IMR-90 (cell line): ENCODE results near the gene ACVR2B. TPM values are rescaled to one million over a fixed set of nuclear protein-coding genes. Genes with fewer than 3 reads are reported as not detected.

Source experiments
- ATAC-seq: fragments of 200-7000 bp; cut with Tn5 transposase; 2 replicates; pipeline ENCODE4 v1.9.1; 2020; ENCODE audit warnings: low read depth, mild to moderate bottlenecking, moderate library complexity
- BruUV-seq: library from RNA; stranded (reverse); fragments of 400-500 nt; replicated peaks from 2 replicates; lab custom pipeline; 2021; lab: Mats Ljungman, UMichigan
- CTCF ChIA-PET: fragments of 300-600 bp; formaldehyde crosslinking; extraction: SDS; loops from one replicate; lab custom pipeline; 2021; ENCODE audit warnings: antibody characterized with exemption; lab: Yijun Ruan, JAX
- POLR2A ChIA-PET: fragments of 300-600 bp; sonication (Branson Sonifier 250); formaldehyde crosslinking; loops from one replicate; lab custom pipeline; 2022; ENCODE audit warnings: antibody characterized with exemption; ENCODE audit not compliant: unreplicated experiment; lab: Charles Lee
- DNase-seq: peaks from one replicate; pipeline ENCODE4 v3.0.0; 2013
- H2AFZ ChIP-seq: replicated peaks from 2 replicates; pipeline ENCODE3; 2013; ENCODE audit warnings: low read length, mild to moderate bottlenecking; ENCODE audit not compliant: poor library complexity
- H2AK5ac ChIP-seq: 2 replicates; pipeline ENCODE4 v1.6.1; 2013; ENCODE audit warnings: low read depth, low read length, inconsistent platforms
- H2AK9ac ChIP-seq: replicated peaks from 2 replicates; pipeline ENCODE3; 2013; ENCODE audit warnings: mild to moderate bottlenecking, low read depth, low read length, moderate library complexity; ENCODE audit not compliant: poor library complexity
- H2BK120ac ChIP-seq: 2 replicates; pipeline ENCODE4 v1.6.1; 2013; ENCODE audit warnings: low read depth, low read length, inconsistent platforms
- H2BK15ac ChIP-seq: 3 replicates; pipeline ENCODE4 v1.6.1; 2013; ENCODE audit warnings: low read depth, low read length, inconsistent platforms
- H2BK20ac ChIP-seq: 2 replicates; pipeline ENCODE4 v1.6.1; 2013; ENCODE audit warnings: low read depth, mild to moderate bottlenecking, inconsistent platforms, low read length, moderate library complexity
- H2BK5ac ChIP-seq: 2 replicates; pipeline ENCODE4 v1.6.1; 2013; ENCODE audit warnings: mild to moderate bottlenecking, low read depth, low read length, inconsistent platforms; ENCODE audit not compliant: poor library complexity, severe bottlenecking
- H3K14ac ChIP-seq: replicated peaks from 2 replicates; pipeline ENCODE4 v1.6.1; 2013; ENCODE audit warnings: low read depth, low read length, inconsistent platforms
- H3K18ac ChIP-seq: 2 replicates; pipeline ENCODE4 v1.6.1; 2013; ENCODE audit warnings: low read depth, low read length, control low read depth
- H3K23ac ChIP-seq: 2 replicates; pipeline ENCODE4 v1.6.1; 2013; ENCODE audit warnings: low read depth, low read length, inconsistent platforms
- H3K27ac ChIP-seq: 2 replicates; pipeline ENCODE4 v1.5.1; 2013; ENCODE audit warnings: mild to moderate bottlenecking, control low read depth, low read length; ENCODE audit not compliant: insufficient read depth
- H3K27me3 ChIP-seq: 2 replicates; pipeline ENCODE4 v1.6.1; 2013; ENCODE audit warnings: low read length; ENCODE audit not compliant: control insufficient read depth, insufficient read depth
- H3K36me3 ChIP-seq: 2 replicates; pipeline ENCODE4 v1.6.1; 2013; ENCODE audit warnings: low read length, mixed read lengths; ENCODE audit not compliant: control insufficient read depth, insufficient read depth
- H3K4ac ChIP-seq: 2 replicates; pipeline ENCODE4 v1.6.1; 2013; ENCODE audit warnings: low read depth, low read length, inconsistent platforms
- H3K4me1 ChIP-seq: 2 replicates; pipeline ENCODE4 v1.6.1; 2013; ENCODE audit warnings: low read length, mixed read lengths; ENCODE audit not compliant: control insufficient read depth, insufficient read depth
- H3K4me2 ChIP-seq: 2 replicates; pipeline ENCODE4 v1.6.1; 2013; ENCODE audit warnings: low read depth, mild to moderate bottlenecking, control low read depth, low read length, moderate library complexity
- H3K4me3 ChIP-seq: 2 replicates; pipeline ENCODE4 v1.5.1; 2013; ENCODE audit warnings: low read depth, mild to moderate bottlenecking, control low read depth, low read length, moderate library complexity; ENCODE audit not compliant: insufficient read depth
- H3K56ac ChIP-seq: 2 replicates; pipeline ENCODE4 v1.6.1; 2013; ENCODE audit warnings: low read length, inconsistent platforms; ENCODE audit not compliant: insufficient read depth; ENCODE audit errors: extremely low read depth
- H3K79me1 ChIP-seq, 2 experiments: 2 replicates each; pipeline ENCODE4 v1.6.1; 2013; ENCODE audit warnings: low read length in 2 of 2, inconsistent platforms in 1 of 2, low read depth in 1 of 2
- H3K9ac ChIP-seq: 2 replicates; pipeline ENCODE4 v1.6.1; 2013; ENCODE audit warnings: low read depth, low read length, control low read depth
- H3K9me1 ChIP-seq: 2 replicates; pipeline ENCODE4 v1.6.1; 2013; ENCODE audit warnings: low read length, inconsistent platforms; ENCODE audit not compliant: insufficient read depth
- H3K9me3 ChIP-seq: 2 replicates; pipeline ENCODE4 v1.6.1; 2013; ENCODE audit warnings: low read length; ENCODE audit not compliant: control insufficient read depth, insufficient read depth
- H4K20me1 ChIP-seq: 2 replicates; pipeline ENCODE4 v1.6.1; 2013; ENCODE audit warnings: low read length, inconsistent platforms; ENCODE audit not compliant: insufficient read depth
- H4K5ac ChIP-seq: 2 replicates; pipeline ENCODE4 v1.6.1; 2013; ENCODE audit warnings: mild to moderate bottlenecking, low read depth, low read length, control low read depth
- H4K8ac ChIP-seq, 2 experiments: 2 replicates each; pipeline ENCODE4 v1.6.1; 2013; ENCODE audit warnings: low read depth in 2 of 2, low read length in 2 of 2, control low read depth in 1 of 2, inconsistent platforms in 1 of 2
- H4K91ac ChIP-seq: 2 replicates; pipeline ENCODE4 v1.6.1; 2013; ENCODE audit warnings: low read depth, low read length, inconsistent platforms; ENCODE audit not compliant: insufficient read depth
- CTCF ChIP-seq: conservative IDR thresholded peaks from 2 replicates; pipeline ENCODE4 v1.5.1; 2012; ENCODE audit warnings: mild to moderate bottlenecking, low read depth, low read length, improper control_type of control experiment
- MAFK ChIP-seq: IDR thresholded peaks from 2 replicates; pipeline ENCODE4 v1.6.1; 2012; ENCODE audit warnings: low read depth, low read length, improper control_type of control experiment
- MXI1 ChIP-seq: IDR thresholded peaks from 2 replicates; pipeline ENCODE4 v1.6.1; 2012; ENCODE audit warnings: low read depth, mild to moderate bottlenecking, low read length, moderate library complexity, borderline replicate concordance
- POLR2A ChIP-seq: IDR thresholded peaks from 2 replicates; pipeline ENCODE4 v1.6.1; 2012; ENCODE audit warnings: mild to moderate bottlenecking, low read depth, low read length
- SMC3 ChIP-seq: fragments of 150-350 bp; IDR thresholded peaks from 2 replicates; pipeline ENCODE4 v1.6.1; 2016; ENCODE audit warnings: low read depth, mild to moderate bottlenecking, antibody characterized with exemption, low read length, moderate library complexity
- WGBS, 2 experiments: methylation state at CpG; one replicate each; pipeline versions ENCODE4 v1.1.5 to v1.1.7; 2013; ENCODE audit warnings: missing lambda C conversion rate in 2 of 2; ENCODE audit not compliant: insufficient read length in 1 of 2; ENCODE audit errors: extremely low coverage in 2 of 2; 5-methylcytosine and 5-hydroxymethylcytosine counted together
- dilution Hi-C: fragments of 300-500 bp; cut with HindIII; formaldehyde crosslinking; loops from one replicate; pipeline ENCODE4 v1.14.3; 2018; ENCODE audit warnings: low sequenced_read_pairs; ENCODE audit not compliant: unreplicated experiment
- in situ Hi-C: fragments of 300-500 bp; cut with MboI; formaldehyde crosslinking; loops from 3 replicates; pipeline ENCODE4 v1.14.3; 2019; ENCODE audit warnings: low sequenced_read_pairs, inconsistent platforms, mixed read lengths
- intact Hi-C: fragments of 100-400 bp; cut with micrococcal nuclease; formaldehyde crosslinking; loops from 2 replicates; pipeline ENCODE4 v1.10.0; 2022
- polyA plus RNA-seq, 3 experiments: library from polyadenylated mRNA; depleted of rRNA; stranded (reverse); fragments of >200 nt; gene quantifications; 2 replicates each; pipeline ENCODE4 v1.2.3, GENCODE V29; 2012; ENCODE audit warnings: low replicate concordance in 1 of 3
- total RNA-seq: library from RNA; depleted of rRNA; stranded (reverse); fragments of >200 nt; gene quantifications from 2 replicates; pipeline ENCODE4 v1.2.3, GENCODE V29; 2012

The ACVR2B gene
- total and polyA plus RNA-seq, 2 of the 4 experiments (the other 2 are of a cell fraction) = 0.60 to 1.3 TPM

GRCh38 chr3:38511546-38511945, 57.9 kb downstream of the ACVR2B start:
- Histone ChIP-seq H3K18ac (no peak overlapping the region), H2BK15ac (no peak overlapping the region), H3K4me2 (no peak overlapping the region), H2AK9ac (no peak overlapping the region), H2AK5ac (no peak overlapping the region), H3K79me1 (no peaks in the 10 kb centered on the region), H3K56ac (no peak overlapping the region), H3K4ac (no peak overlapping the region), H4K5ac (no peak overlapping the region), H4K20me1 (no peaks in the 10 kb centered on the region), H3K23ac (no peak overlapping the region), H4K8ac (no peak overlapping the region), H3K27me3 (no peaks in the 10 kb centered on the region), H3K14ac (no peak overlapping the region), H2BK20ac (no peak overlapping the region), H3K27ac (no peak overlapping the region), H3K36me3 (peaks cover 15% of the 10 kb centered on the region), H2BK120ac (no peak overlapping the region), H3K4me1 (no peaks in the 10 kb centered on the region), H4K91ac (no peak overlapping the region), H3K9ac (no peak overlapping the region), H3K9me3 (no peaks in the 10 kb centered on the region), H3K4me3 (no peak overlapping the region), H2AFZ (no peak overlapping the region), H2BK5ac (no peak overlapping the region), H3K9me1 (no peaks in the 10 kb centered on the region)
- no CpG with 5 or more reads among the region's 3 CpGs for WGBS, 2 experiments
- BruUV-seq = no TSS peak
- DNase-seq = no peak
- ATAC-seq = no peak
- TF ChIP-seq MAFK = no peak
- no peak for TF ChIP-seq CTCF
- no peak for TF ChIP-seq SMC3
- no peak for TF ChIP-seq POLR2A
- TF ChIP-seq MXI1 = no peak
- in situ Hi-C loops = no loop called here
- dilution Hi-C loops = no loop called here
- ChIA-PET POLR2A (no interaction called here), CTCF (no interaction called here)
- intact Hi-C loops = no loop called here
